Suprapubic skin (tissue), 4 donors: Measurements from ENCODE around the gene ADGRB3.

Source experiments
- CTCF ChIP-seq, 2 donors: fragments of 200-600 bp in 1 of 2; fragments of 450-650 bp in 1 of 2; sonication (generic) in 1 of 2; IDR thresholded peaks; one replicate each; pipeline ENCODE4 v1.5.1; 2016 to 2019; ENCODE audit warnings: antibody characterized with exemption in 2 of 2, mild to moderate bottlenecking in 1 of 2, moderate library complexity in 1 of 2
- POLR2A ChIP-seq, 2 donors: fragments of 450-650 bp; IDR thresholded peaks; one replicate each; pipeline ENCODE4 v1.6.1; 2017; ENCODE audit warnings: antibody characterized with exemption in 2 of 2, mild to moderate bottlenecking in 2 of 2, moderate library complexity in 2 of 2
- POLR2AphosphoS5 ChIP-seq, 3 donors: sonication (generic); formaldehyde crosslinking; IDR thresholded peaks; one replicate each; pipeline ENCODE4 v1.6.1; 2017; ENCODE audit warnings: antibody characterized with exemption in 3 of 3

- no peak for TF ChIP-seq POLR2A (IDR thresholded peaks at IDR 0.05)
- TF ChIP-seq CTCF (IDR thresholded peaks at IDR 0.05): no peak
- TF ChIP-seq POLR2AphosphoS5 (IDR thresholded peaks at IDR 0.05): no peak
These were observed 16.2 kb downstream of the ADGRB3 start for GRCh38 chr6:68651011-68651985.
